ENCODE results near the gene TSBP1.

TSBP1 gene

GRCh38 chr6:32411566-32412327 lies 40.0 kb upstream of the TSBP1 start:
- Histone ChIP-seq H3K36me3 (ENCODE audit: control insufficient read depth, insufficient read depth, low read length) (no peaks in the 10 kb centered on the region), H3K79me2 (no peaks in the 10 kb centered on the region), H3K4me2 (ENCODE audit: low read length) (no peak overlapping the region), H3K9ac (no peak overlapping the region), H3K27ac (no peak overlapping the region), H3K27me3 (ENCODE audit: control insufficient read depth, insufficient read depth, low read length) (peaks cover 5% of the 10 kb centered on the region), H2AFZ (no peak overlapping the region), H3K4me3 (ENCODE audit: low read depth, low read length) (no peak overlapping the region), H3K4me1 (no peaks in the 10 kb centered on the region), H3K9me3 (ENCODE audit: control insufficient read depth, low read length) (no peaks in the 10 kb centered on the region)
- TF ChIP-seq CTCF (IDR thresholded peaks at IDR 0.05), result no peak

- peaks cover 5% of the 10 kb centered on the region for H3K27me3 ChIP-seq (ENCODE audit: control insufficient read depth, insufficient read depth, low read length)
- no peak overlapping the region for H3K4me3 ChIP-seq (ENCODE audit: low read depth, low read length)
- no peaks in the 10 kb centered on the region for H3K36me3 ChIP-seq (ENCODE audit: control insufficient read depth, insufficient read depth, low read length)
- H2AFZ ChIP-seq, result no peak overlapping the region
- H3K27ac ChIP-seq, result no peak overlapping the region
- no peak overlapping the region for H3K9ac ChIP-seq
- H3K4me2 ChIP-seq (ENCODE audit: low read length), result no peak overlapping the region
- H3K79me2 ChIP-seq, result no peaks in the 10 kb centered on the region
- no peaks in the 10 kb centered on the region for H3K9me3 ChIP-seq (ENCODE audit: control insufficient read depth, low read length)
- no peaks in the 10 kb centered on the region for H3K4me1 ChIP-seq
- no peak for TF ChIP-seq CTCF (IDR thresholded peaks at IDR 0.05)
Measured at GRCh38 chr6:32410906-32411305, 39.2 kb upstream of the TSBP1 start.

- Histone ChIP-seq H3K4me1 (no peaks in the 10 kb centered on the region), H3K4me3 (ENCODE audit: low read depth, low read length) (no peak within 1 kb of the TSS), H3K27me3 (ENCODE audit: control insufficient read depth, insufficient read depth, low read length) (no peaks in the 10 kb centered on the region), H3K27ac (no peak within 1 kb of the TSS), H3K9me3 (ENCODE audit: control insufficient read depth, low read length) (no peaks in the 10 kb centered on the region), H3K36me3 (ENCODE audit: control insufficient read depth, insufficient read depth, low read length) (no peaks in the 10 kb centered on the region), H2AFZ (no peak within 1 kb of the TSS), H3K9ac (no peak within 1 kb of the TSS), H3K79me2 (no peaks in the 10 kb centered on the region), H3K4me2 (ENCODE audit: low read length) (no peak within 1 kb of the TSS)
- TF ChIP-seq CTCF (IDR thresholded peaks at IDR 0.05), result no peak
Measured at GRCh38 chr6:32406857-32407256, 35.2 kb upstream of the TSBP1 start, which contains the start of gene BTNL2. Gene BTNL2, minus strand, starts transcription at chr6:32407181. Its CDS starts 58 bp downstream, at chr6:32407123.

GRCh38 chr6:32406197-32406596 lies 34.5 kb upstream of the TSBP1 start:
- Histone ChIP-seq H3K9ac (no peak overlapping the region), H3K4me1 (no peaks in the 10 kb centered on the region)

More at GRCh38 chr6:32406197-32406596, 34.5 kb upstream of the TSBP1 start:
- Histone ChIP-seq H3K4me2 (ENCODE audit: low read length) (no peak overlapping the region), H3K9me3 (ENCODE audit: control insufficient read depth, low read length) (no peaks in the 10 kb centered on the region), H3K4me3 (ENCODE audit: low read depth, low read length) (no peak overlapping the region), H3K36me3 (ENCODE audit: control insufficient read depth, insufficient read depth, low read length) (no peaks in the 10 kb centered on the region), H2AFZ (no peak overlapping the region), H3K27ac (no peak overlapping the region), H3K27me3 (ENCODE audit: control insufficient read depth, insufficient read depth, low read length) (no peaks in the 10 kb centered on the region), H3K79me2 (no peaks in the 10 kb centered on the region)
- TF ChIP-seq CTCF (IDR thresholded peaks at IDR 0.05), result no peak

Data from parathyroid adenoma (tissue), 2 donors.